Astrocyte (in vitro differentiated cells and primary cell): ENCODE data around the gene CSRNP3. TPM values are rescaled to one million over a fixed set of nuclear protein-coding genes. Genes with fewer than 3 reads are reported as not detected.

Experiments
- DNase-seq: peaks from one replicate; pipeline ENCODE4 v3.0.0-alpha.2; 2010; ENCODE audit warnings: low read depth
- FAIRE-seq: peaks from 2 replicates; lab custom pipeline; 2011; peaks lifted over from hg19 to GRCh38; lab: Jason Lieb, UNC
- H2AFZ ChIP-seq: 2 replicates; pipeline ENCODE4 v1.6.0; 2012; ENCODE audit warnings: low read depth, low read length, inconsistent platforms
- H3K27ac ChIP-seq: 2 replicates; pipeline ENCODE4 v1.5.1; 2011; ENCODE audit warnings: low read depth, low read length, inconsistent platforms
- H3K27me3 ChIP-seq: 2 replicates; pipeline ENCODE4 v1.6.0; 2011; ENCODE audit warnings: low read length, inconsistent platforms; ENCODE audit not compliant: insufficient read depth
- H3K36me3 ChIP-seq: 2 replicates; pipeline ENCODE4 v1.5.1; 2011; ENCODE audit warnings: low read length, inconsistent platforms; ENCODE audit not compliant: insufficient read depth
- H3K4me1 ChIP-seq: 2 replicates; pipeline ENCODE4 v1.5.1; 2011; ENCODE audit warnings: low read length, inconsistent platforms; ENCODE audit not compliant: insufficient read depth
- H3K4me2 ChIP-seq: 2 replicates; pipeline ENCODE4 v1.6.0; 2012; ENCODE audit warnings: low read length, inconsistent platforms
- H3K4me3 ChIP-seq: 2 replicates; pipeline ENCODE4 v1.5.1; 2011; ENCODE audit warnings: low read depth, mild to moderate bottlenecking, low read length, inconsistent platforms; ENCODE audit not compliant: insufficient read depth
- H3K79me2 ChIP-seq: 2 replicates; pipeline ENCODE4 v1.6.0; 2012; ENCODE audit warnings: mild to moderate bottlenecking, low read length, inconsistent platforms; ENCODE audit not compliant: insufficient read depth
- H3K9ac ChIP-seq: 2 replicates; pipeline ENCODE4 v1.6.0; 2012; ENCODE audit warnings: mild to moderate bottlenecking, low read length, inconsistent platforms
- H3K9me3 ChIP-seq: 2 replicates; pipeline ENCODE4 v1.5.1; 2012; ENCODE audit warnings: low read depth, mild to moderate bottlenecking, low read length, inconsistent platforms; ENCODE audit not compliant: insufficient read depth
- H4K20me1 ChIP-seq: 2 replicates; pipeline ENCODE4 v1.6.0; 2012; ENCODE audit warnings: low read length, inconsistent platforms; ENCODE audit not compliant: insufficient read depth
- H3K27ac Mint-ChIP-seq: one replicate; pipeline ENCODE4 v1.8.0; 2021; ENCODE audit warnings: mild to moderate bottlenecking, mixed read lengths; ENCODE audit not compliant: unreplicated experiment
- H3K27me3 Mint-ChIP-seq: one replicate; pipeline ENCODE4 v1.8.0; 2021; ENCODE audit warnings: low read depth, mixed read lengths; ENCODE audit not compliant: unreplicated experiment
- H3K36me3 Mint-ChIP-seq: one replicate; pipeline ENCODE4 v1.8.0; 2021; ENCODE audit warnings: low read depth, mixed read lengths; ENCODE audit not compliant: unreplicated experiment
- H3K4me1 Mint-ChIP-seq: one replicate; pipeline ENCODE4 v1.8.0; 2021; ENCODE audit warnings: low read depth, mixed read lengths; ENCODE audit not compliant: unreplicated experiment
- H3K4me3 Mint-ChIP-seq: one replicate; pipeline ENCODE4 v1.8.0; 2021; ENCODE audit warnings: mild to moderate bottlenecking, moderate library complexity, mixed read lengths; ENCODE audit not compliant: unreplicated experiment
- H3K9me3 Mint-ChIP-seq: one replicate; pipeline ENCODE4 v1.8.0; 2021; ENCODE audit warnings: mild to moderate bottlenecking, mixed read lengths; ENCODE audit not compliant: unreplicated experiment
- EZH2 ChIP-seq: IDR thresholded peaks from 2 replicates; pipeline ENCODE4 v1.6.1; 2012; ENCODE audit warnings: mild to moderate bottlenecking, low read length, inconsistent platforms; ENCODE audit not compliant: insufficient read depth
- total RNA-seq: library from RNA; stranded (reverse); gene quantifications from 2 replicates; pipeline ENCODE4 v1.2.1, GENCODE V29; 2021
- TF ChIP-seq, protein P1 (sequence below): IDR thresholded peaks from 2 replicates; pipeline ENCODE4 v1.5.1; 2011; ENCODE audit warnings: low read depth, mild to moderate bottlenecking, inconsistent platforms, low read length, moderate library complexity; ENCODE audit not compliant: insufficient read depth

Gene CSRNP3
- total RNA-seq, 1 donor from 2014 or later: 5.9 TPM

DNA sequence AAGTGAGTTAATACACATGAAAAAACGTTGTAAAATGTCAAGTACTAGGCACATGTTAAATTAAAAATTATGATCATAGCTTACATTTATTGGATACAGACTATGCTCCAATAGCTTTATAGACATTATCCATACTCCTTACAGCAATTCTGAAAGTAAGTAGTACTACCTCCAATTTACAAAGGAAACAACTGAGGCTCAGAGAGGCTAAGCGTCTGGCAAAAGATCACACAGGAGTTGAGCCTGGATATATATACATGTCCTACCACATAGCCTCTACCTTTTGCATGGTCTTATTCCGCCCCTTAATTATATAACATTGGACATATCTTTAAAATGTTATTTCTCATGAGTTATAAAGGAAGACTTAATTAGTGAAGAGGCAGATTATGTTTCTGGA is 127.3 kb downstream of the CSRNP3 start:
- no peak overlapping the region for H3K9ac ChIP-seq
- no peaks in the 10 kb centered on the region for H4K20me1 ChIP-seq
- Mint-ChIP-seq H3K27ac (no peak overlapping the region), H3K36me3 (peaks cover 2% of the 10 kb centered on the region), H3K4me3 (no peak overlapping the region), H3K9me3 (no peaks in the 10 kb centered on the region), H3K4me1 (no peaks in the 10 kb centered on the region), H3K27me3 (no peaks in the 10 kb centered on the region)
- H3K4me1 ChIP-seq: no peaks in the 10 kb centered on the region
- no peak for DNase-seq
- no peak for TF ChIP-seq EZH2
- TF ChIP-seq, protein P1, sequence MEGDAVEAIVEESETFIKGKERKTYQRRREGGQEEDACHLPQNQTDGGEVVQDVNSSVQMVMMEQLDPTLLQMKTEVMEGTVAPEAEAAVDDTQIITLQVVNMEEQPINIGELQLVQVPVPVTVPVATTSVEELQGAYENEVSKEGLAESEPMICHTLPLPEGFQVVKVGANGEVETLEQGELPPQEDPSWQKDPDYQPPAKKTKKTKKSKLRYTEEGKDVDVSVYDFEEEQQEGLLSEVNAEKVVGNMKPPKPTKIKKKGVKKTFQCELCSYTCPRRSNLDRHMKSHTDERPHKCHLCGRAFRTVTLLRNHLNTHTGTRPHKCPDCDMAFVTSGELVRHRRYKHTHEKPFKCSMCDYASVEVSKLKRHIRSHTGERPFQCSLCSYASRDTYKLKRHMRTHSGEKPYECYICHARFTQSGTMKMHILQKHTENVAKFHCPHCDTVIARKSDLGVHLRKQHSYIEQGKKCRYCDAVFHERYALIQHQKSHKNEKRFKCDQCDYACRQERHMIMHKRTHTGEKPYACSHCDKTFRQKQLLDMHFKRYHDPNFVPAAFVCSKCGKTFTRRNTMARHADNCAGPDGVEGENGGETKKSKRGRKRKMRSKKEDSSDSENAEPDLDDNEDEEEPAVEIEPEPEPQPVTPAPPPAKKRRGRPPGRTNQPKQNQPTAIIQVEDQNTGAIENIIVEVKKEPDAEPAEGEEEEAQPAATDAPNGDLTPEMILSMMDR: no peak
- no peaks in the 10 kb centered on the region for H3K27me3 ChIP-seq
- no peak overlapping the region for H2AFZ ChIP-seq
- H3K36me3 ChIP-seq: no peaks in the 10 kb centered on the region
- no peak overlapping the region for H3K27ac ChIP-seq
- no peak overlapping the region for H3K4me2 ChIP-seq
- FAIRE-seq: no peak
- H3K9me3 ChIP-seq: no peaks in the 10 kb centered on the region
- no peak overlapping the region for H3K4me3 ChIP-seq
- H3K79me2 ChIP-seq: no peaks in the 10 kb centered on the region

DNA sequence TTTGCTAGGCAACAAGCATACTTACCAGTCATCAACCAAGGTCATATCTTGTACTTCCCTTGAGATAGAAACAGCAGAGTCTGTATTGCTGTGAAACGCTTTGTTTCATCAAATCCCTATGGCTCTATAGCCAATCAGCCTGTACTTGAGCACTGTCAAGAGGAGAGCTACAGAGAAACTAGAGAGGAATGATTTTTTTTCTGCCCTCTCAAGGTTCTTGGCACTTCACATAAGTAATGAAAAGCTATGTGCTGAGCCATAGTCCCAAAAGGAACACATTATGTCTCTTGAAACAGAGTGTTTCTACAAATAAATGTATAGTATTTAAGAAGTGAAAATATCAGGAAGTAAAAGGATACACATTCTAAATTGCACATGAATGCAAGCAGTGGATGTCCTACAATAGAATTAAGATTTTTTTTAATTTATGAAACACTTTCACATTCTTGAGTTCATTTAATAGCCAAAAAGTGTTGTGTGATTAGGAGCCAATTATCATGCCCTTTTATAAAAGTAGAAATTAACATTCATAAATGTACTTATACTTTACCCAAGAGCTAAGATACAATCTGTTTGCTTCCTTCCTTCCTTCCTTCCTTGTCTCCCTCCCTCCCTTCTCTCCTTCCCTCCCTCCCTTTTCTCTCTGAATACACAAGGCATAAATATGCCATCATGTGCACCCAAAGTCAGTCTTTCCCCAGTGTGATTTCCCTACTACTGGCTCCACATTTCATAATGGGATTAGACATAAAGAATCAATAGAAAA is 131.8 kb downstream of the CSRNP3 start:
- Mint-ChIP-seq H3K27me3 (no peaks in the 10 kb centered on the region), H3K27ac (no peak overlapping the region), H3K9me3 (no peaks in the 10 kb centered on the region), H3K4me1 (no peaks in the 10 kb centered on the region), H3K36me3 (no peaks in the 10 kb centered on the region), H3K4me3 (no peak overlapping the region)
- no peaks in the 10 kb centered on the region for H3K79me2 ChIP-seq
- DNase-seq (no peak), FAIRE-seq (no peak)
- H3K36me3 ChIP-seq: no peaks in the 10 kb centered on the region
- TF ChIP-seq EZH2: no peak
- TF ChIP-seq, protein P1: no peak
- no peaks in the 10 kb centered on the region for H3K27me3 ChIP-seq
- no peak overlapping the region for H3K27ac ChIP-seq
- no peak overlapping the region for H3K4me3 ChIP-seq
- H3K9ac ChIP-seq: no peak overlapping the region
- no peaks in the 10 kb centered on the region for H3K4me1 ChIP-seq
- no peak overlapping the region for H3K4me2 ChIP-seq
- no peaks in the 10 kb centered on the region for H4K20me1 ChIP-seq
- no peaks in the 10 kb centered on the region for H3K9me3 ChIP-seq
- no peak overlapping the region for H2AFZ ChIP-seq

DNA sequence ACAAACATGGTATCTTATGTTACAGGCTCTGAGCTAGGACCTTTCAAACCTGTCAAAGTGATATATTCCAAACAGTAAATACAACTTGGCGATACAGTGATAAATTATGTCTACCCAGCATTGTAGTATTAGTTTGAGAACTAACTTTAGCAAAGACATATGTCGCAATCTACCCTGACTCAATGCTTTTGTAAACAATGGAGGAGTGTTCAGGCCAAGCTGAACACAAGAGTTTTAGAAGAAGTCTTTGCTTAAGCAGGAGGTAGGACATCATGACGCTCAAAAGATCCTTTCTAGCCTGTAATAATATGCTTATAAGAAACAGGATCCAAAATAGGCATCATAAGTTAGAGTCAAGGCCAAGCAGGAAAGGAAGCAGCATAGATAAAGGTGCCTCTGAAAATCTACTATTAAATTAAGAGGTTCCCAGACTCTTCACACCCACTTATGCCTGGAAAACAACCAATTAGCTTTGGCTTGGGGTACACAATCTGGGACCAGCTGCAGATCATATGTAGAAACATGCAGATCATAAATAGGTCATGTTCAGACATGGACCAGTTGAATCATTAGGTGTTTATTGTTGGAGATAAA is 132.5 kb downstream of the CSRNP3 start:
- Histone ChIP-seq H3K4me2 (no peak overlapping the region), H3K4me3 (no peak overlapping the region), H3K9me3 (no peaks in the 10 kb centered on the region), H3K79me2 (no peaks in the 10 kb centered on the region), H4K20me1 (no peaks in the 10 kb centered on the region), H3K9ac (no peak overlapping the region), H3K27me3 (no peaks in the 10 kb centered on the region), H3K36me3 (no peaks in the 10 kb centered on the region), H3K27ac (no peak overlapping the region), H2AFZ (no peak overlapping the region), H3K4me1 (no peaks in the 10 kb centered on the region)
- DNase-seq: peak; percentile 59
- Mint-ChIP-seq H3K4me3 (no peak overlapping the region), H3K36me3 (no peaks in the 10 kb centered on the region), H3K27me3 (no peaks in the 10 kb centered on the region), H3K27ac (no peak overlapping the region), H3K9me3 (no peaks in the 10 kb centered on the region), H3K4me1 (no peaks in the 10 kb centered on the region)
- TF ChIP-seq EZH2: no peak
- TF ChIP-seq, protein P1: no peak
- no peak for FAIRE-seq
